Adrenal gland (tissue), 12 donors: ENCODE measurements around the gene MIF4GD. TPM values are rescaled to one million over a fixed set of nuclear protein-coding genes. Genes with fewer than 3 reads are reported as not detected.

Experiments used
- DNase-seq, 7 donors: peaks; one replicate each; pipeline ENCODE4 v3.0.0-alpha.2; 2019 to 2020
- H3K27ac ChIP-seq, 5 donors: fragments of 200-600 bp; sonication (generic) in 4 of 5; 1 replicate in 3 of 5; 2 replicates in 2 of 5; pipeline versions ENCODE4 v1.5.1 to v1.8.0; 2016 to 2020; ENCODE audit warnings: mild to moderate bottlenecking in 1 of 5
- H3K27me3 ChIP-seq: fragments of 200-600 bp; 2 replicates; pipeline ENCODE4 v1.8.0; 2021
- H3K36me3 ChIP-seq, 2 donors: fragments of 200-600 bp; replicated peaks in 1 of 2; 1 replicate in 1 of 2; 2 replicates in 1 of 2; pipeline versions ENCODE4 v1.5.1 to v1.8.0; 2018 to 2022
- H3K4me1 ChIP-seq, 2 donors: fragments of 200-600 bp; replicated peaks in 1 of 2; 1 replicate in 1 of 2; 2 replicates in 1 of 2; pipeline versions ENCODE4 v1.5.1 to v1.8.0; 2018 to 2021
- H3K4me3 ChIP-seq, 4 donors: fragments of 200-600 bp; sonication (generic) in 3 of 4; one replicate each; pipeline ENCODE4 v1.5.1; 2016 to 2018
- H3K9me3 ChIP-seq, 3 donors: fragments of 200-600 bp; sonication (generic) in 1 of 3; replicated peaks in 1 of 3; 1 replicate in 2 of 3; 2 replicates in 1 of 3; pipeline versions ENCODE4 v1.5.1 to v1.8.0; 2016 to 2021
- POLR2A ChIP-seq, 2 donors: fragments of 450-650 bp; IDR thresholded peaks; one replicate each; pipeline ENCODE4 v1.6.1; 2017; ENCODE audit warnings: antibody characterized with exemption in 2 of 2, mild to moderate bottlenecking in 2 of 2, moderate library complexity in 1 of 2
- WGBS, 4 donors: extraction: QIAGEN DNeasy Blood & Tissue Kit in 2 of 4; methylation state at CpG; one replicate each; pipeline versions ENCODE4 v1.1.5 to v1.1.7; 2013 to 2017; 5-methylcytosine and 5-hydroxymethylcytosine counted together
- intact Hi-C, 2 donors: fragments of 100-400 bp; cut with DNase I; formaldehyde crosslinking; loops; one replicate each; pipeline versions ENCODE4 v1.14.1 to v1.15.0; 2022 to 2023
- polyA plus RNA-seq, 3 donors: library from polyadenylated mRNA; stranded (reverse); fragments of 200-250 nt in 2 of 3; fragments of 350-450 nt in 1 of 3; fragmentation: Illumina TruSeq in 1 of 3; extraction: RNeasy Lipid Tissue Mini Kit (QIAGEN cat#74804) in 1 of 3; gene quantifications; one replicate each; pipeline ENCODE4 v1.2.3, GENCODE V29; 2013 to 2014
- total RNA-seq, 9 donors: library from RNA; depleted of rRNA in 4 of 9; stranded (reverse); fragments of >200 nt in 4 of 9; fragments of 120-200 nt in 1 of 9; fragmentation: NEBNext Ultra II Directional in 1 of 9; extraction: Animal tissue kit (Norgen Biotek cat#: 25700) in 1 of 9; gene quantifications; one replicate each; pipeline versions ENCODE4 v1.1.0 to v1.2.4, GENCODE V29; 2013 to 2023
- TF ChIP-seq, protein P1 (sequence below), 6 experiments: fragments of 450-650 bp in 4 of 6; fragments of 200-600 bp in 2 of 6; sonication (generic) in 1 of 6; IDR thresholded peaks; 1 replicate in 5 of 6; 2 replicates in 1 of 6; pipeline versions ENCODE4 v1.5.1 to v1.8.0; 2016 to 2021; ENCODE audit warnings: antibody characterized with exemption in 6 of 6, mild to moderate bottlenecking in 2 of 6, moderate library complexity in 1 of 6
- donor health status: healthy with polysubstance abuse.
- donor health status: Bipolar disorder and iron deficiency.
- donor health status: DM: yes; HTN: yes; CAD: no.
- donor health status: DM: no; HTN: no; CAD: no.
- donor health status: DM: no; HTN: no; CAD: no.
- donor health status: DM: yes; HTN: yes; CAD: no.

Gene MIF4GD
- total and polyA plus RNA-seq, 12 donors = 9.2 to 53.0 (median 21.2) TPM

DNA sequence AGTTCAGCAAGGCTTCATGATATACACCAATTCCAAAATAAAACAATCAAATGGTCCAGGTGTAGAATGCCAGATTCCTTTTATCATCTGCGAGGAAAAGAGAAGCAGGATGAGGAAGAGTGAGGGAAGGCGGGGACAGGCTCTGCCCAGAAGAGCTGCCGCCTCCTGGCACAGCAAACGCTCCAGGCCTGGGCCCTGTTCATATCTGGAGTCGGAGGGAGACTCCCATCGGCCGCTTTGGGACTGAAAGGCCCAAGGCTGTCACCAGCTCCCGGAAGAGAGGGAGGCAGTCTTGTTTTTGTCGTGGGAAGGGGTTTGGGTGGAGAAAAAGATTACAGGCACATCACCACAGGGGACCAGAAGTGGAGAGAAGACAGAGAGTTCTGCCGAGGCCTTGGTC is 47.2 kb upstream of the MIF4GD start:
- WGBS, 4 donors = 73 to 84% (median 77%) methylated on average over 10 of the region's 10 CpGs
- DNase-seq = no peak
- Histone ChIP-seq H3K36me3 (peaks cover 0 to 34% of the 10 kb centered on the region in 2 donors), H3K27ac (peak overlapping the region in 2 of 5 donors; percentile 52 to 54), H3K9me3 (no peaks in the 10 kb centered on the region), H3K4me1 (peaks cover 23 to 31% of the 10 kb centered on the region in 2 donors), H3K27me3 (no peaks in the 10 kb centered on the region), H3K4me3 (no peak overlapping the region)
- intact Hi-C loops = no loop called here
- no peak for TF ChIP-seq POLR2A (IDR thresholded peaks at IDR 0.05)
- TF ChIP-seq, protein P1, sequence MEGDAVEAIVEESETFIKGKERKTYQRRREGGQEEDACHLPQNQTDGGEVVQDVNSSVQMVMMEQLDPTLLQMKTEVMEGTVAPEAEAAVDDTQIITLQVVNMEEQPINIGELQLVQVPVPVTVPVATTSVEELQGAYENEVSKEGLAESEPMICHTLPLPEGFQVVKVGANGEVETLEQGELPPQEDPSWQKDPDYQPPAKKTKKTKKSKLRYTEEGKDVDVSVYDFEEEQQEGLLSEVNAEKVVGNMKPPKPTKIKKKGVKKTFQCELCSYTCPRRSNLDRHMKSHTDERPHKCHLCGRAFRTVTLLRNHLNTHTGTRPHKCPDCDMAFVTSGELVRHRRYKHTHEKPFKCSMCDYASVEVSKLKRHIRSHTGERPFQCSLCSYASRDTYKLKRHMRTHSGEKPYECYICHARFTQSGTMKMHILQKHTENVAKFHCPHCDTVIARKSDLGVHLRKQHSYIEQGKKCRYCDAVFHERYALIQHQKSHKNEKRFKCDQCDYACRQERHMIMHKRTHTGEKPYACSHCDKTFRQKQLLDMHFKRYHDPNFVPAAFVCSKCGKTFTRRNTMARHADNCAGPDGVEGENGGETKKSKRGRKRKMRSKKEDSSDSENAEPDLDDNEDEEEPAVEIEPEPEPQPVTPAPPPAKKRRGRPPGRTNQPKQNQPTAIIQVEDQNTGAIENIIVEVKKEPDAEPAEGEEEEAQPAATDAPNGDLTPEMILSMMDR (IDR thresholded peaks at IDR 0.05) = no peak

DNA sequence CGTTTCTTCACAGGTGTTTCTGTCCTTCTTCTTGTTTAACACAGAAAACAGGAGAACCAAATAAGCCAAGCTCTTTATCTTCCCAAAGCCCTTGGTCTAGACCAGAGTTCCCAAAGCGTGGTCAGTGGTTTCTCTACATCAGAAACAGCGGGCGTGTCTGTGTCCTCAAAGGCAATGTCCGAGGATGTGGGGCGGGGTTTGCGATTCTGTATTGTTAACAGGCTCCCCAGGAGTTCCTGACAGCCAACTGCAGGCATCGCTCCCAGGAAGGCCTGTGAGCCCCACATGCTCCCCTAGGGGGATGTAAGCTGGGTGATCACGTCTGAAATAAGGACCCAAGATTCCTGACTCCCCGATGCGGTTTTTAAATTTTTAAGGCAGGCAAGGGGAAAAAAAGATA is 46.6 kb upstream of the MIF4GD start:
- DNase-seq = peak in 1 of 7 donors; percentile 38
- intact Hi-C loops = no loop called here
- TF ChIP-seq POLR2A (IDR thresholded peaks at IDR 0.05) = no peak
- TF ChIP-seq, protein P1 (IDR thresholded peaks at IDR 0.05) = no peak
- Histone ChIP-seq H3K4me1 (peaks cover 24 to 35% of the 10 kb centered on the region in 2 donors), H3K4me3 (no peak overlapping the region), H3K36me3 (peaks cover 0 to 34% of the 10 kb centered on the region in 2 donors), H3K9me3 (no peaks in the 10 kb centered on the region), H3K27ac (peak overlapping the region in 1 of 5 donors; percentile 54), H3K27me3 (no peaks in the 10 kb centered on the region)
- WGBS, 4 donors = 74 to 82% (median 79%) methylated on average over 11 of the region's 11 CpGs

DNA sequence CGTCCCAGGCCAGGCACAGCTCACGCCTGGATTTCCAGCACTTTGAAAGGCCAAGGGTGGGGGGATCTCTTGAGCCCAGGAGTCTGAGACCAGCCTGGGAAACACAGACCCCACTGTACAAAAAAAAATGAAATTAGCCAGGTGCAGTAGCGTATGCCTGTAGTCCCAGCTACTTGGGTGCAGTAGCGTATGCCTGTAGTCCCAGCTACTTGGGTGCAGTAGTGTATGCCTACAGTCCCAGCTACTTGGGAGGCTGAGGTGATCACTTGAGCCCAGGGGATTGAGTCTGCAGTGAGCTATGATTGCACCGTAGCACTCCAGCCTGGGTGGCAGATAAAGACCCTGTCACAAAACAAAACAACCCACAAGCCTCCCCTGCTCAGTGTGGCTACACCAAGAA is 45.2 kb upstream of the MIF4GD start:
- H3K9me3 ChIP-seq = no peaks in the 10 kb centered on the region
- intact Hi-C loops = no loop called here
- 71 to 77% (median 72%) methylated on average over 5 of the region's 5 CpGs for WGBS, 4 donors
- peaks cover 0 to 27% of the 10 kb centered on the region in 2 donors for H3K36me3 ChIP-seq
- DNase-seq = no peak
- no peak overlapping the region for H3K4me3 ChIP-seq
- H3K4me1 ChIP-seq = peaks cover 24 to 35% of the 10 kb centered on the region in 2 donors
- H3K27ac ChIP-seq = peak overlapping the region in 4 of 5 donors; percentile 28 to 90 (median 70)
- H3K27me3 ChIP-seq = no peaks in the 10 kb centered on the region
- no peak for TF ChIP-seq POLR2A (IDR thresholded peaks at IDR 0.05)

DNA sequence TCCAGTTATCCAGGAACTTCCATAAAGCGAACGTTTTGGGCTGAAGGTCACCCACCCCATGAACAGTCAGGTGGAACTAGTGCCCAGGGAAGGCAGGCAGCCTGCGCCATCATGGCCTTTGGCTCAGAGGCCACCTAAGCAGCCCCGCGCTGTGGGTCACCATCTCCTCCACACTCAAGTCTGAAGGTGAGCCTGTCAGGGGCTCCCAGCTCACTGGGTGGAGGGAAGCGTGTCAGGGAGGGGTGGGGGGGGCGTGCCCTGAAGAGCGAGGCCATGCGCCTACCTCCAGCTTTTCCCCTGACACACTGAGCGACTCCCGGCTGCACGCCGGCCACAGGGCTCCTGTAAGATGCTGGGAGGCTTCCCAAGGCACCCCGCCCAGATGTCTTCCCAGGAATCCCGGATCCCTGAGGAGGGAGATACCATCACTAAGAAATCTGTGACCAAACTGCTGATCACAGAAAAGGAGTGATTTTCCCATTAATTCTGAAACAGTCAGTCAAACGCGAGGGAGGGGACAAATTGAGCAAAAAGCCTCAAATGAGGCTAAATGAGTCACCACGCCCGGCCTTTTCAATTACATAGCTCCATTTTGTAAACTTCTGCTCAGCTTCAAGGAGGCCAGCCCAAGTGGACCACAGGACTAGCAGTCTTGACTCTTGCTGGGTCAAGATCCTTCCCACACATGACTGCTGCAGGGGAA is 44.7 kb upstream of the MIF4GD start:
- DNase-seq = peak in 5 of 7 donors; percentile 50 to 71 (median 67)
- H3K27me3 ChIP-seq = no peaks in the 10 kb centered on the region
- peak overlapping the region in 4 of 5 donors; percentile 28 to 90 (median 70) for H3K27ac ChIP-seq
- intact Hi-C loops = no loop called here
- H3K4me3 ChIP-seq = no peak overlapping the region
- H3K36me3 ChIP-seq = peaks cover 0 to 23% of the 10 kb centered on the region in 2 donors
- TF ChIP-seq, protein P1 (IDR thresholded peaks at IDR 0.05) = no peak
- TF ChIP-seq POLR2A (IDR thresholded peaks at IDR 0.05) = no peak
- peaks cover 24 to 35% of the 10 kb centered on the region in 2 donors for H3K4me1 ChIP-seq
- 63 to 67% (median 64%) methylated on average over 15 to 19 of the region's 19 CpGs for WGBS, 4 donors
- no peaks in the 10 kb centered on the region for H3K9me3 ChIP-seq
